Globus pallidus (tissue), 1 donor: ENCODE measurements around the gene TMEM178B.
"Not testable (repeated sequence)": the region's sequence is repeated elsewhere in the genome, so short reads cannot be mapped to it uniquely, and the experiment has no call there.

Experiments used
- DNase-seq: peaks from one replicate; pipeline ENCODE4 v3.0.0-alpha.2; 2015; ENCODE audit warnings: low spot score

Gene TMEM178B

DNA sequence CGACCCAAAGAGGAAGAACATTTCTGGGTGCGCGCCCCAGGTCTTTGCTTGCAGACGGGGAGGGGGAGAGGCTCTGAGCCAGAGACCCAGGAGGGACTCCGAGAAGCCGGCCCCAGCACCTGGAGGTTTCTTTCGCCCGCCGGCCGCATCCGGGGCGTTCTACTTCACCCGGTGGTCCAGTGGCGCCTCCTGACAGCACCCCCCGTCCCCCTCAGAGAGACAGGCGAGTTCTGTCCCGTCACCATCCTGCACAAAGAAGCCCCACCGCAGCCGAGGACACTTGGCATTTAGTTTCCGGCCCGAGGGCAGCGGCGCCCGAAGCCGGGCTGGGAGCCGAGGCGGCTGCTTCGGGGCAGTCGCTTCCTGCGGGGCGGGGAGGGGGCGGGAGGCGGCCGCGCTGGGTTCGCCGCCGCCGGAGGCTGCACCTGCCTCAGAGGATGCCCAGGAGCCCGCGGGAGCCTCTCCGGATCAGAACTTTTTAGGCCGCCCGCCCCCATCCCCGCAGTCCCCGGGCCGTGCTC is at the start of gene TMEM178B:
TMEM178B (plus strand) TSS at position 424 of the 521 bp plus-strand sequence.
- DNase-seq, result no peak

- no peak for DNase-seq
These were observed 49.2 kb upstream of the TMEM178B start for GRCh38 chr7:141024668-141025067.

GRCh38 chr7:141027043-141027442 is 46.8 kb upstream of the TMEM178B start:
- DNase-seq, result no peak

DNA sequence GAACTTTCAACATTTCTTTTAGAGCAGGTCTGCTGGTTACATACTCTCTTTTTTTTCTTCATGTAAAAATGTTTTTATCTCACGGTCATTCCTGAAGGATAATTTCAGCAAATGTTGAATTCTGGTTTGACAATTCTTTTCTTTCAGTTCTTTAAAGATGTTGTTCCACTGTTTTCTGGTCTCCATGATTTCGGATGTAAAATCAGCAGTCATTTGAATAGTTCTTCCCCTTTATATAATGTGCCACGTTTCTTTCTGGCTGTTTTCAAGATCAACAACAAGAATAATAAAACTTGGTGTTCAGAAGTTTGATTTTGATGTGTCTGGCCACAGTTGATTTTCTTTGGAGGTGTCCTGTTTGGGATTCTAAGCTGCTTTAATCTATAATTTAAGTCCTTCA is 45.1 kb upstream of the TMEM178B start:
- no peak for DNase-seq

- not testable (repeated sequence) for DNase-seq
These were observed 41.1 kb upstream of the TMEM178B start for GRCh38 chr7:141032539-141033323.

- DNase-seq, result not testable (repeated sequence)
These were observed 35.8 kb upstream of the TMEM178B start for GRCh38 chr7:141038100-141038499.

DNA sequence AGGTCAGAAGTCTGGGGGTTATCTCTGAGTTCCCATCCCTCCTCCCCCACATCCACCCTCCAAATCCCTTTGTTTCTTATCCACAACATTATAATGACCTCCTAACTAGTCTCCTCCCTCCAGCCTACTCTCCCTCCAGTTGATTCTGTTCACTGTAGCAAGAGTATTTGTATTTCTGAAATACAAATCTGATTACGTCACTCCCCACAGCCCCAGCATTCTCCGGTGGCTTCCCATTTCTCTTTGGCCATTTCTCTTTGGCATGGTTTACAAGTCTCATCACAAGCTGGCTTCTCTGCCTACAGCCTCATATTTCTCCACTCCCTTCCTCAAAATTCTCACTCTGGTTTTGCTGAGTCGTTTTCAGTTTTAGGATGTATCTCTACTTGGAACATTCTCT is 34.5 kb upstream of the TMEM178B start:
- DNase-seq, result no peak

- no peak for DNase-seq
These were observed 31.4 kb upstream of the TMEM178B start for GRCh38 chr7:141042222-141043193.

DNA sequence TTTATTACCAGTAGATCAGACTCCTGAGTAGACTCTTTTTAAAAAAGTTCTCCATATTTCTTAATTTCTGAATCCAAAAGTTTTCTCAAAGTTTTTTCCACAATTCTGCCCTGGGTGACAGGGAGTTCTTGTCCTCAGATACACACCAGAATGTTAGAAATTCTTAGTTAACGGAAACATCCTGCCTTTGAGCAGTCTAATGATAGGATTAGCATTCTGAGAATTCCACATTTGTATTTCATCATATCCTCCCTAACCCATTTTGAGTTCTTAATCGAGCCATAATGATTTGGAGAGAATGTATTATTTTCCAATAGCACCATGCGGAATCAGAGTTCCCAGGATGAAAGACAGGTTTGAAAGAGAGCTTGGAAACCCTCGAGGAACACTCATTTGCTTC is 30.2 kb upstream of the TMEM178B start:
- DNase-seq, result no peak

DNA sequence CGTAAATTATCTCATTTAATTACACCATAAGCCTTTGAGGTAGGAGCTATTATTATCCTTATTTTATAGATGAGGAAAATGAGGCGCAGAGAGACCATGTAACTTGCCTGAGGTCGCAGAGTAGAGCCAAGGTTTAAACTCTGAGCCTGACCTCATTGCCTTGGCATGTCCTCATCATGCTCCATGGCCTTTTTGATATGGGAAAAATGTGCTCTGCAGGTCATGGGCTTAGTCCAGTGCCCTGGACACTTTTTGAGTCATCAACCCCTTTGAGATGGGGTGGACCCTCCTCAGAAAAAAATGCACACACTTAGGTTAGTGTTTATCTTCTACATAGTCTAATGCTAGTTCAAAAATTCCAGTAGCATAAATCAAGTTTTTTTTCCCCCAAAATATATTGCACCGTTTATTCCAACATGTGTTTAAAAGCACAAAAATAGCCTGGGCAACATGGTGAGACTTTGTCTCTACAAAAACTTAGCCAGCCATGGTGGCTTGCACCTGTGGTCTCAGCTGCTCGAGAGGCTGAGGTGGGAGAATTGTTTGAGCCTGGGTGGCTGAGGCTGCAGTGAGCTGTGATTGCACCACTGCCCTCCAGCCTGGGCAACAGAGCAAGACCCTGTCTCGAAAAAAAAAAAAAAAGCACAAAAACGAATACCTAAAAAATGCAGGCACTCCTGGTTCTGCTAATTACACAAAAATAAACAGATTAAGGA is 28.6 kb upstream of the TMEM178B start:
- no peak for DNase-seq

GRCh38 chr7:141045842-141046620 is 27.8 kb upstream of the TMEM178B start:
- DNase-seq, result no peak

GRCh38 chr7:141053626-141054025 is 20.2 kb upstream of the TMEM178B start:
- DNase-seq, result no peak

- no peak for DNase-seq
These were observed 18.7 kb upstream of the TMEM178B start for GRCh38 chr7:141055146-141055545.

- no peak for DNase-seq
These were observed 16.1 kb upstream of the TMEM178B start for GRCh38 chr7:141057788-141058187.

DNA sequence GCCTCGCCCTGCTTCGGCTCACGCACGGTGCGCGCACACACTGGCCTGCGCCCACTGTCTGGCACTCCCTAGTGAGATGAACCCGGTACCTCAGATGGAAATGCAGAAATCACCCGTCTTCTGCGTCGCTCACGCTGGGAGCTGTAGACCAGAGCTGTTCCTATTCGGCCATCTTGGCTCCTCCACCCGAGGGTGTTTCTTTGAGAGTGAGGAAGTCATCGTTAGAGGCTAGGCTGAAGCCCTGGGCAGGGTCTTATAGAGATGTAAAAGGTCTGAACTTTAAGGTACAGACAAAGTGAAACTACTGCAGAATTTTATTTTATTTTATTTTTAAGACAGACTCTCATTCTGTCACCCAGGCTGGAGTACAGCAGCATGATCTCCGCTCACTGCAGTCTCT is 6.0 kb upstream of the TMEM178B start:
- DNase-seq, result not testable (repeated sequence)

GRCh38 chr7:141071260-141071854 is 2.5 kb upstream of the TMEM178B start:
- DNase-seq, result peak; percentile 76

DNA sequence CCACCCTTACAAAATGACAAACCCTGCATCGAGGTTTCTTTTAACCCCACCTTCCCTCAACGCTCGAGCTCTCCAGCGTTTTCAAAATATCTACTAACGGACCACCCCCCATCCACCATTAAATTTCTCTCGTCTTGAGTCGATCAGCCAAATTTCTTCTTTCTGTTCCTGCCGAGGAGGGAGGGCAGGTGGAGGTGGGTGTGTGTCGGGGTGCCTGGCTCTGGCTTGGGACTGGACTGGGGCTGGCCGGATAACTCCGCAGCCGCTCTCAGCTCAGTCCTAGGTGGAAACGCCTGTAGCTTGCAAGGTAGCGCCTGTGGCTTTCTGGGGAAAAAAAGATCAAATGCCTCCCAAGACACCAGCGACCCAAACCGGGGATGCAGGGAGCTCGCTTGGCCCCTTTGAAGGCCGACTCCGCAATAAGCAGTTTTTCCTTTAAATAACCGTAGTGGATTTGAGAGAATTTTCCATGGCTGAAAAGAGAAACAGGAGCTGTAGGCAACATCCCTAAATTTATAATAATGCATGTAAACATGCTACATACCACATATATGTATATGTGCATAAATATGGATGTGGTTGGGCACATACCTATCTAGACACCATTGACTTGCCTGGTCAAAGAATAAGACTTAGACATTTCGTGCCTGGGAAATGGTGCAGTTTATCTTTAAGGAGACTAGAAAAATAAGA is 1.9 kb upstream of the TMEM178B start:
- no peak for DNase-seq

GRCh38 chr7:141072548-141073172 is 1.2 kb upstream of the TMEM178B start:
- peak; percentile 84 for DNase-seq

DNA sequence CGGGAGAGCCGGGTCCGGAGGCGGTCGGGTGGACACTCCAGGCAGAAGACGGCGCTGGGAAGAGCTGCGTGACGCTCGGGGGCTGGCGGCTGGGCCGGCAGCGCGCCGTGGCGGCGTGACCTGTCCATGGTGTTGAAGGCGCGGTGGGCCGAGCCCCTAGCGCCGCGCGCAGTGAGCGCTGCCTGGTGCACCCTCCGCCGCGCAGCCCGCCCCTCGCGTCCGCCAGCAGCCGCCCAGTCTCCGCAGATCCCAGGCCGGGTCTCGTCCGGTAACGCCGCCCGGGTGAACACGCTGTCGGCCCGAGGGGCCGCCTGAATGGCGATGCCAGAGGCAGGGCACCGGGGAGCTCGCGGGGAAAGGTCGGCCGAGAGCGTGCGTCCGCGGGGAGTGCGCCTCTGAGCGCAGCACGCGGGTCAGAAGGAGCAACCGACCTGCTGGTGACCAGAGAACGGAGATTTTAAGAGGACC is 657 bp upstream of the TMEM178B start:
- no peak for DNase-seq
